K562 (cell line): ENCODE results near the gene ZMYND8. TPM values are rescaled to one million over a fixed set of nuclear protein-coding genes. Genes with fewer than 3 reads are reported as not detected.
A peak's percentile ranks its signal among the peaks of the same experiment; 100 is the strongest.

ENCODE experiments used
- ARID3B ChIP-seq: fragments of 250-450 bp; sonication (Bioruptor Pico); IDR thresholded peaks from 2 replicates; pipeline ENCODE4 v1.4.0; 2020; ENCODE audit warnings: borderline replicate concordance
- MCM5 ChIP-seq: fragments of 450-650 bp; IDR thresholded peaks from 2 replicates; pipeline ENCODE4 v1.6.1; 2016; ENCODE audit warnings: low read depth
- NCOA2 ChIP-seq, 2 experiments: fragments of 450-650 bp; IDR thresholded peaks; 2 replicates each; pipeline ENCODE4 v1.6.1; 2018; ENCODE audit warnings: mild to moderate bottlenecking in 2 of 2, moderate library complexity in 1 of 2; ENCODE audit not compliant: partially characterized antibody in 2 of 2
- POLR2AphosphoS5 ChIP-seq: IDR thresholded peaks from 2 replicates; pipeline ENCODE4 v1.6.1; 2011; ENCODE audit warnings: mild to moderate bottlenecking, low read depth, low read length, moderate library complexity; ENCODE audit not compliant: control insufficient read depth, insufficient read depth
- PRDM10 ChIP-seq: fragments of 450-650 bp; IDR thresholded peaks from 2 replicates; pipeline ENCODE4 v1.6.1; 2018; ENCODE audit not compliant: partially characterized antibody
- REST ChIP-seq, 2 experiments: fragments of 450-650 bp; formaldehyde crosslinking in 1 of 2; IDR thresholded peaks; 2 replicates each; pipeline versions ENCODE4 v1.4.0 to v1.6.1; 2014 to 2020; ENCODE audit warnings: mild to moderate bottlenecking in 2 of 2, borderline replicate concordance in 1 of 2, low read depth in 1 of 2
- SIX5 ChIP-seq, 2 experiments: IDR thresholded peaks; 2 replicates each; pipeline ENCODE4 v1.6.1; 2011; ENCODE audit warnings: low read length in 2 of 2, borderline replicate concordance in 1 of 2, low read depth in 1 of 2, mild to moderate bottlenecking in 1 of 2, moderate library complexity in 1 of 2; ENCODE audit not compliant: insufficient read depth in 1 of 2
- ZNF740 ChIP-seq, 3 experiments: fragments of 200-800 bp in 1 of 3; sonication (Bioruptor generic) in 1 of 3; sonication (generic) in 1 of 3; formaldehyde crosslinking in 1 of 3; IDR thresholded peaks; 2 replicates each; pipeline versions ENCODE4 v1.6.1 to v1.8.0; 2016 to 2022; ENCODE audit warnings: mild to moderate bottlenecking in 2 of 3, missing compliant biosample characterization in 2 of 3, missing genetic modification characterization in 2 of 3, missing genetic modification reagents in 1 of 3
- polyA plus RNA-seq, 8 experiments: library from polyadenylated mRNA; depleted of rRNA in 4 of 8; stranded (reverse) in 5 of 8; unstranded in 3 of 8; fragments of >200 nt; fragmentation: Nextera tagmentation in 2 of 8; fragmentation: Illumina TruSeq in 1 of 8; extraction: Ambion mirVana in 2 of 8; extraction: Trizol in 1 of 8; gene quantifications; 2 replicates each; pipeline versions ENCODE4 v1.2.1 to v1.2.3, GENCODE V29; 2011 to 2014; ENCODE audit warnings: inconsistent platforms in 1 of 8, missing spikeins in 1 of 8
- total RNA-seq, 7 experiments: library from RNA; depleted of rRNA in 6 of 7; stranded (reverse); fragments of >200 nt in 6 of 7; fragmentation: Illumina TruSeq in 2 of 7; extraction: Trizol in 2 of 7; gene quantifications; 2 replicates each; pipeline versions ENCODE4 v1.2.1 to v1.2.3, GENCODE V29; 2011 to 2021; ENCODE audit warnings: low replicate concordance in 1 of 7
- TF ChIP-seq, protein P1 (sequence below): fragments of 250-450 bp; sonication (Bioruptor Pico); IDR thresholded peaks from 2 replicates; pipeline ENCODE4 v1.5.0; 2021

ZMYND8 gene
- total and polyA plus RNA-seq, 9 of the 15 experiments (the other 6 are each of a cell fraction or from before 2014, with no cell fraction given) = 31.8 to 148 (median 71.9) TPM

GRCh38 chr20:47379433-47380150, 23.1 kb upstream of the ZMYND8 start (continued):
- TF ChIP-seq POLR2AphosphoS5 (no peak), REST (IDR thresholded peaks at IDR 0.05; ENCODE audit: borderline replicate concordance) (no peak), REST (CRISPR knock-in tag; IDR thresholded peaks at IDR 0.05; ENCODE audit: low read depth) (no peak), ARID3B (no peak), SIX5 (IDR thresholded peaks at IDR 0.05; ENCODE audit: borderline replicate concordance in 1 of 2, insufficient read depth in 1 of 2, low read depth in 1 of 2, low read length in 2 of 2) (no peak), NCOA2 (IDR thresholded peaks at IDR 0.05; ENCODE audit: partially characterized antibody in 2 of 2) (no peak), PRDM10 (peak; percentile 53), ZNF740 (CRISPR knock-in tag; IDR thresholded peaks at IDR 0.05) (no peak), ZNF740 (tag; IDR thresholded peaks at IDR 0.05) (no peak), MCM5 (no peak)
- TF ChIP-seq, protein P1, sequence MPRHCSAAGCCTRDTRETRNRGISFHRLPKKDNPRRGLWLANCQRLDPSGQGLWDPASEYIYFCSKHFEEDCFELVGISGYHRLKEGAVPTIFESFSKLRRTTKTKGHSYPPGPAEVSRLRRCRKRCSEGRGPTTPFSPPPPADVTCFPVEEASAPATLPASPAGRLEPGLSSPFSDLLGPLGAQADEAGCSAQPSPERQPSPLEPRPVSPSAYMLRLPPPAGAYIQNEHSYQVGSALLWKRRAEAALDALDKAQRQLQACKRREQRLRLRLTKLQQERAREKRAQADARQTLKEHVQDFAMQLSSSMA (CRISPR knock-in tag) = no peak
